PC-3 (cell line): ENCODE measurements around the gene PLAC8L1.

Source experiments
- CTCF ChIP-seq: fragments of 300-600 bp; sonication (generic); conservative IDR thresholded peaks from 2 replicates; pipeline ENCODE4 v1.5.1; 2017; ENCODE audit warnings: antibody characterized with exemption, low read depth, mild to moderate bottlenecking, low read length
- EZH2 ChIP-seq: fragments of 300-600 bp; sonication (generic); IDR thresholded peaks from one replicate; pipeline ENCODE4 v1.6.1; 2017; ENCODE audit warnings: antibody characterized with exemption, mild to moderate bottlenecking, low read length; ENCODE audit not compliant: unreplicated experiment
- EZH2phosphoT487 ChIP-seq: fragments of 300-600 bp; sonication (generic); IDR thresholded peaks from 2 replicates; pipeline ENCODE4 v1.6.1; 2018; ENCODE audit warnings: mild to moderate bottlenecking, antibody characterized with exemption, low read length, borderline replicate concordance

- TF ChIP-seq CTCF (no peak), EZH2phosphoT487 (no peak), EZH2 (no peak)
Measured at GRCh38 chr5:146118322-146118721, 12.9 kb upstream of the PLAC8L1 start.
